HG03095 (cell line): Measurements from ENCODE around the gene NUP85.
A peak's percentile ranks its signal among the peaks of the same experiment; 100 is the strongest.
"Not testable (repeated sequence)": the region's sequence is repeated elsewhere in the genome, so short reads cannot be mapped to it uniquely, and the experiment has no call there.

ENCODE experiments used
- ATAC-seq: cut with Tn5 transposase; IDR thresholded peaks from one replicate; pipeline ENCODE4 v1.9.1; 2021; ENCODE audit warnings: moderate library complexity; ENCODE audit not compliant: unreplicated experiment

NUP85 gene, protein sequence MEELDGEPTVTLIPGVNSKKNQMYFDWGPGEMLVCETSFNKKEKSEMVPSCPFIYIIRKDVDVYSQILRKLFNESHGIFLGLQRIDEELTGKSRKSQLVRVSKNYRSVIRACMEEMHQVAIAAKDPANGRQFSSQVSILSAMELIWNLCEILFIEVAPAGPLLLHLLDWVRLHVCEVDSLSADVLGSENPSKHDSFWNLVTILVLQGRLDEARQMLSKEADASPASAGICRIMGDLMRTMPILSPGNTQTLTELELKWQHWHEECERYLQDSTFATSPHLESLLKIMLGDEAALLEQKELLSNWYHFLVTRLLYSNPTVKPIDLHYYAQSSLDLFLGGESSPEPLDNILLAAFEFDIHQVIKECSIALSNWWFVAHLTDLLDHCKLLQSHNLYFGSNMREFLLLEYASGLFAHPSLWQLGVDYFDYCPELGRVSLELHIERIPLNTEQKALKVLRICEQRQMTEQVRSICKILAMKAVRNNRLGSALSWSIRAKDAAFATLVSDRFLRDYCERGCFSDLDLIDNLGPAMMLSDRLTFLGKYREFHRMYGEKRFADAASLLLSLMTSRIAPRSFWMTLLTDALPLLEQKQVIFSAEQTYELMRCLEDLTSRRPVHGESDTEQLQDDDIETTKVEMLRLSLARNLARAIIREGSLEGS

DNA sequence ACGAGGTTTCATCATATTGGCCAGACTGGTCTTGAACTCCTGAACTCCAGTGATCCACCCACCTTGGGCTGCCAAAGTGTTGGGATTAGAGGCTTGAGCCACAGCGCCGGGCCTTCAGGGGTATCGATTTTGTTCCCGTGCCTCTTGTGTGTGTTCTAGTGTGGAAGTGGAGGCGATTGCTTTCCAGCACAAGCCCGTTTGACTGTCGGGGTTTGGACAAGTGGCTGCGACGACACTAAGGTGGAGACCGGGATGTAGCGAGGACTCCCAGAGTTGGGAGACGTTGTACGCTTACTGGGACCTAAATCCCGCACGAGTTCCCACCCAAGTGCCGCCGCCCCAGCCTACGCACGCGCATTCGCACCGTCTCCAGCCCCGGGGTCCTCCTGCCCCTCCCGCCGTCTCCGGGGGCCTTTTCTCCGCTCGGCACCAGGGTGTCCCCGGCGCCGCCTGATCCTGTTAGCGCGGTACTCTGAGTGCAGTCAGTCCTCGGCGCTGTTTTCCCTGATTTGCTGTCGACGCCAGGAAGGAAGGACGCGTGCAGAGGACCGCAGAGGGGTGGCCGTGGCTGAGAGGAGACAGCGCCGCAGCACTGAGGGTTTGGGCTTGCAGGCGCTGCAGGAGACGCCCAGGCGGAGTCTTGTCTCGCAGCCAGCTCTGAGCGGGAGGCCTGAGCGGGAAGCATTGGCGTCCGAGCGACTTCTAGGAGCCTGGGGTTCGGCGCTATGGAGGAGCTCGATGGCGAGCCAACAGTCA is at the start of gene NUP85:
TSS of gene NUP85 (plus strand) at position 643 of the 756 bp plus-strand sequence. CDS start at position 726, 83 bp downstream.
- peak; percentile 53 for ATAC-seq

DNA sequence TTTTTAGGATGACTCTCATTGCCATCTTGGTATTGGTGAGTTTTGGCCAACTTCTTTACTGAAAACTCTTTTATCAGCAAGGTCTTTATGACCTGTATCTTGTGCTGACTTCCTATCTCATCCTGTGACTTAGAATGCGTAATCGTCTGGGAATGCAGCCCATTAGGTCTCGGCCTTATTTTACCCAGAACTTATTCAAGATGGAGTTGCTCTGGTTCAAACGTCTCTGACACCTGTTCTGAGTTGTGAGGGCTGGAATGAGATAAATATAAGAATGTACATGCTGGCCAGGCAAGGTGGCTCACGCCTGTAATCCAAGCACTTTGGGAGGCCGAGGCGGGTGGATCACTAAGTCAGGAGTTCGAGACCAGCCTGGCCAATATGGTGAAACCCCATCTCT is 47.0 kb upstream of the NUP85 start:
- not testable (repeated sequence) for ATAC-seq

DNA sequence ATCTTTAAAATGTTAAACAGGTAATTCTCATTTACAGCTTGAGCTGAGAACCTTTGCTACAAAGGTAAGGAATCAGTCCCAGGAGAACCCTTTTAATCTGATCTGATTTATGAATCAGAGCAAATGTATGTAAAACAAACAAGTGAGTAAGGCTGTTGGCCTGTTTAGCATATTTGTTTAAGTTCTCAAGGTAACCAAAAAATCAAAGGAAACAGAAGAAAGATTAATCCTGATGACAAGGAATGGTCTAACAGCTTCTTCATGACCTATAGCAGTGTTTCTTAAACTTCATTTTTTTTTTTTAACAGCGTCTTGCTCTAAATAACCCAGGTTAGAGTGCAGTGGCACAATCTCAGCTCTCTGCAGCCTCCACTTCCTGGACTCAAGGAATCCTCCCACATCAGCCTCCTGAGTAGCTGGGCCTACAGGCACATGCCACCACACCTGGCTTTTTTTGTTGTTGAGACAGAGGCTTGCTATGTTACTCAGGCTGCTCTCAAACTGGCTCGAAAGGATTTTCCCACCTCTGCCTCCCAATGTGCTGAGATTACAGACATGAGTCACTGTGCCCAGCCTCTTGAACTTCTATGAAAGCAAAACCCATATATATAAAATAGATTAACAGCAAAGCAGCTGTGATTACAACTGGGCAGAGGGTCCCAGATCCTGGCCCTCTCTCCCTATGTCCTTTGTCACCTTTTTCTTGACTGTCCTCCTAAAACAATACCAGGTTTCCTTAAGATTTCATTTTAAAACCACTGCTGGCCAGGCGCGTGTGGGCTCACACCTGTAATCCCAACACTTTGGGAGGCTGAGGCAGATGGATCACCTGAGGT is 46.1 kb upstream of the NUP85 start:
- ATAC-seq: no peak

DNA sequence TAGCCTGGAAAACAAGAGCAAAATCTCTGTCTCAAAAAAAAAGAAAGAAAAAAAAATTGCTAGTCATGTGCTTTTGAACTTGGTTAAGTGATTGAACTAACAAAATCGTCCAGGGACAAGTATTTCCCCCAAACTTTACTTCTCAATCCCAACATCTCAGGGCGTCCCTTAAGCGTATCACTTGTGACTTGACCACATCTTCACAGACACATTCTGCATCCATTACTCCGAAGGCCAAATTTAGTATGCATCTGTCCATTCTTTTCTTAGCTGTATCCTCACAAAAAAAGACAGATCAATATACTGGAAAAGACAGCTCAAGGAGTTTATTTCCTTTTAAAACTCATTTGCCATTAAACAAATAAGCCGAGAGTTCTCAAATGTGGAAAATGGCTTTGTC is 45.3 kb upstream of the NUP85 start:
- ATAC-seq: no peak

DNA sequence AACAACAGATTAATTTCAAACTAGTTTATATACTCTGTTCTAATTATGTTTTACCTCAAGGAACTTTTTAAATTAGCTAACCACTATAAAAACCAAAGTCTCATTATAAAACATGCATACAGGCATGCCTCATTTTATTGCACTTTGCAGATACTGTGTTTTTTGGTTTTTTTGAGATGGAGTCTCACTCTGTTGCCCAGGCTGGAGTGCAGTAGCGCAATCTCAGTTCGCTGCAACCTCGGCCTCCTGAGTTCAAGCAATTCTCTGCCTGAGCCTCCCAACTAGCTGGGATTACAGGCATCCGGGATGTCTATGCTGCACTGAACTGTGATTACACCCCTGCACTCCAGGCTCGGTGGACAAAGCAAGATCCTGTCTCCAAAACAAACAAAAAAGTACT is 42.4 kb upstream of the NUP85 start:
- ATAC-seq: no peak

DNA sequence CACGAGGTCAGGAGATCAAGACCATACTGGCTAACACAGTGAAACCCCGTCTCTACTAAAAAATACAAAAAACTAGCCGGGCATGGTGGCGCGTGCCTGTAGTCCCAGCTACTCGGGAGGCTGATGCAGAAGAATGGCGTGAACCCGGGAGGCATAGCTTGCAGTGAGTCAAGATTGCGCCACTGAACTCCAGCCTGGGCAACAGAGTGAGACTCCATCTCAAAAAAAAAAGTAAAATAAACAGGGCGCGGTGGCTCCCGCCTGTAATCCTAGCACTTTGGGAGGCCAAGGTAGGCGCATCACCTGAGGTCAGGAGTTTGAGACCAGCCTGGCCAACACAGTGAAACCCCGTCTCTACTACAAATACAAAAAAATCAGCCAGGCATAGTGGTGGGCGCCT is 40.9 kb upstream of the NUP85 start:
- ATAC-seq: not testable (repeated sequence)

DNA sequence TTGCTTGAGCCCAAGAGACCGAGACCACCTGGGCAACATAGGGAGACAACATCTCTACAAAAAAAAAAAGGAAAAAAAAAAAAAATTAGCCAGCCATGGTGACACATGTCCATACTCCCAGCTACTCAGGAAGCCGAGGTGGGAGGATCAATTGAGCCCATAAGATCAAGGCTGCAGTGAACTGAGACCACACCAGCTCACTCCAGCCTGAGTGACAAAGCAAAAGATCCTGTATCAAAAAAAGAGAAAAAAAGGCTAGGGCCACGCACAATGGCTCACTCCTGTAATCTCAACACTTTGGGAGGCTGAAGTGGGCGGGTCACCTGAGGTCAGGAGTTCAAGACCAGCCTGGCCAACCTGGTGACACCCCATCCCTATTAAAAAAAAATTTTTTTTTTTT is 36.5 kb upstream of the NUP85 start:
- ATAC-seq: no peak

DNA sequence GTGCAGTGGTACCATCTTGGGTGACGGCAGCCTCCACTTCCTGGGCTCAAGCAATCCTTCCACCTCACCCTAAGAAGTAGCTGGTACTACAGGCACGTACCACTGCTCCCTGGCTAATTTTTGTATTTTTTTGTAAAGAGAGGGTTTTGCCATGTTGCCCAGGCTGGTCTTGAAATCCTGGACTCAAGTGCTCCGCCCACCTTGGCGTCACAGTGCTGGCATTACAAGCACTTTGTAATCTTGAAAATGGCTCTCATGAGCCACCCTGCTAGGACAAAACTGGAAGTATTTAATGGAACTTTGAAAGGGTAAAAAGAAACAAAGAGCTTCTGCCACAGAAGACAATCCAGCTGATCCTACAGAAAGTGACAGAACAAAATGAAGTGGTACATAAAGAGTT is 32.0 kb upstream of the NUP85 start:
- ATAC-seq: no peak

DNA sequence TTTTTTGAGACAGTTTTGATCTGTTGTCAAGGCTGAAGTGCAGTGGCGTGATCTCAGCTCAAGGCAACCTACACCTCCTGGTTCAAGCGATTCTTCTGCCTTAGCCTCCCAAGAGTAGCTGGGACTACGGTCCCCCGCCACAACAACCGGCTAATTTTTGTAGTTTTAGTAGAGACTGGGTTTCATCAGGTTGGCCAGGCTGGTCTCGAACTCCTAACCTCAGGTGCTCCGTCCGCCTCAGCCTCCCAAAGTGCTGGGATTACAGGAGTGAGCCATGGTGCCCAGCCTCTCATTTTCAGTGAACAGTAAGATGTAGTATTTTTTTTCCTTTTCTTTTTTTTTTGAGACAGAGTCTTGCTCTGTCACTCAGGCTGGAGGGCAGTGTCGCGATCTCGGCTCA is 30.5 kb upstream of the NUP85 start:
- ATAC-seq: no peak

DNA sequence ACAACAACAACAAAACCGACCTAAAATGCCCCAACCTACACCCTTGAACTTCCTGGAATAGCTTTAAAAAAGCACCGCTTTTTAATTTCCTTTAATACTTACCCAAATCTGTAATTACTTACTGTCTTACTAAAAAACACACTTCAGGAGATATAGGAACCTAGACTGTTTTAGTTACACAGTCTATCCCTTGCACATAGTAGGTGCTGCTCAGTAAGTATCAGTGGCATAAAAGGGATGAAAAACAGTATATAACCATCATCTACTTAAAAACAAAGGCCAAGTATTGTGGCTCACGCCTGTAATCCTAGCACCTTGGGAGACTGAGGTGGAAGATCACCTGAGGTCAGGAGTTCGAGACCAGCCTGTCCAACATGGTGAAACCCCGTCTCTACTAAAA is 28.9 kb upstream of the NUP85 start:
- no peak for ATAC-seq

DNA sequence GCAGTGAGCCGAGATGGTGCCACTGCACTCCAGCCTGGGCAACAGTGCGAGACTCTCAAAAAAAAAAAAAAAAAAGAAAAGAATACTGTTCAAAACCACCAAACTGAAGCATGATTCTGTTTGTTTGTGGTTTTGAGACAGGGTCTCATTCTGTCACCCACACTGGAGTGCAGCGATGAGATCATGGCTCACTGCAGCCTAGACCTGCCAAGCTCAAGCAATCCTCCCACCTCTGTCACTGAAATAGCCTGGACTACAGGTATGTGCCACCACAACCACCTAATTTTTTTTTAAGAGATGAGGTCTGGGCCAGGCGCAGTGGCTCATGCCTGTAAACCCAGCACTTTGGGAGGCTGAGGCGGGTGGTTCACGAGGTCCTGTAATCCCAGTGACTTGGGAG is 27.0 kb upstream of the NUP85 start:
- no peak for ATAC-seq

DNA sequence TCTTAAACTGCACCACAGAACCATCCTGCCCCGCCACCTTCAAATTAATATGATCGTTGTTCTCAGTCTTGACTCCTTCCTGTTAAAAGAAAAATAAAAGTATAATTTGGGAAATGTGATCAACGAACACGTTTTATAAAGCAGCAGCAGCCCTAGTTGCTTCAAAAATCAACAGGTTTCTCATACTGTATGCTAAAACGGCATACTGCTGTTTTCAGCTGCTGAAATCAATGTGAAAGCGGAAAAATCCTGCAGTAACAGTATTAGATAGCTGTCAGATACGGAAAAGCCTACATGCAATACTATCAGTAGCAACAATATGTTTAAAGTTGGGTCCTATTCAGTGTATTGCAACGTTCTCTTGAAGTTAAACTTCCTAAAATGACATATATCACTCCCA is 24.4 kb upstream of the NUP85 start:
- no peak for ATAC-seq

DNA sequence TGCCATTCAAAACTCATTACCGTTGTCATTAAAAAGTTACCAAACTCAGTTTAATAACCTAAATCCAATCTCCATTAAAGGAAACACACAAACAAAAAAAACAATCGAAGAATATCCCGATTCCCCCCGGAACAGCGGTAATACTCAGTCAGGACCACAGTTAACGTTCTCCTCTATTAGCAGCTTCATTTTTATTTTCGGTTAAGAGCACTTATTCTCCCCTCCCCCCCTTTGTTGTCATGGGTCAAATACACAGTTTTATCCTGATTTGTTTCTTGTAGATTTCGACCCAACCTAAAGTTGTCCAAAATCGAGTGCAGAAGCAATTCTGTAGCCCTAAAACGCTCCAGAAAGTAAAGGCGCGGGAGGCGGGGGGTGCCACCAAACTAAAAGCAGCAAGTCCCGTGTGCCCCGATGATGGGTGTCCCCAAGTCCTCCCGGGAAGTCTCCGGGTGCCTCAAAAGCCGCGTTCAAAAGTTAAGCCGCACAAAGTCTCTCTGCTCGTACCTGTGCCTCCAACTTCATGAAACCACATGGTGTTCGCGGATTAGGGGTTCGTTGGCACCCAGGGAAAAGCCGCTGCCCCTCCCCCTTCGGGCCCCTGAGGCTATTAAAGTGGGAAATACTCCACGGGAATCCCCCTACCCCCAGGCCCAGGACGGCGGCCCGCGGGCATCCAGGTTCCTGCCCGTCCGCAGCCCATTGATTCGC is 23.7 kb upstream of the NUP85 start:
- ATAC-seq: no peak

DNA sequence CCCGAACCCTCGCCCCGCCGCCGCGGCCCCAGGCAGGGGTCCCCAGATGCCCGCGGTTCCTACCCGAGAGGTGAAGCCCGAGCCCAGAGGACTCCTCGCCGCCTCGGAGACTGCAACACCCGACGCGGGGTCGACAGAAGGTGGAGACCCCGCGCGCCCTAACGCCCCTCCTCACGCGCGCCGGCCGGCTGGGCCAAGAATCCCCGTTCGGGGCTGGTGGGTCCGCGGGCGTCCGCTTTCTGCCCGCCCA is 23.2 kb upstream of the NUP85 start:
- ATAC-seq: peak; percentile 19

DNA sequence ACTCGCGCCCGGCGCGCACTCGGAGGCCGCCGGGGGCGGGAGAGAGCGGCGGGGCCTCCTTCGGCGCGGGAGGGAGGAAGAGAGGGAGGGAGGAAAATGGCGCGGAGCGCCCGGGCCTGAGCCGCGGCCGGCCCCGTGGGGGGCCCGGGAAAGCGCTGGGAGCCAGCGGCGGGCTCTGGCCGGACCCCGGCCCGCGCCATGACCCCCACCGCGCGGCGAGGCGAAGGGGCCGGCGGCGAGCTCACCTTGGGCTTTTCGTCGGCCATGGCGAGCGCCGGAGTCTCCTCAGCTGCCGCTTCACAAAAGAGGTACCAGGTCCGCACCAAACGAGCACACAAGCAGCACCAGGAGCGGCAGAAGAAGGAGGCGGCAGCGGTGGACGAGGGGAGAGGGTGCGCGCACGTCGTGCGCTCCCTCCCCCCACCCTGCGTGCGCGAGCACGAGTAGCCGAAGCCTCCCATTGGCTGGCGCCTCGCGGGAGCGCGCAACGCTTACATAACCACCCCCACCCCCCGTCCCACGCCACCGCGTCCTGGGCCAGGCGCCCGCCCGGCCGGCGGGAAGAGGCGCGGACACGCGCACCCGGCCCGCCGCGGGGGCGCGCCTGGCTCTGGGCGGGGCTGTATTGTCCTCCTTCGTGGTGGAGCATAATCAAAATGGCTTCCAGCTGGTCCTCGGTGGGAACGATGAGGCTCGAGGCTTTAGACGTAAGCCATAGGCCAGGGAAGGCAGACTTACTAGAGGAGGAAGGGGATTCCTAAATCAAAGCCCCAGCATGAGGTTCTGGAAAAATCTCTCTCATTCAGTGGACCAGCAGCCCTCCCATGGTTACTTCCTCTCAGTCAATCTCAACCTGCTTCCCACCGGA is 22.7 kb upstream of the NUP85 start, which contains the start of gene SUMO2:
TSS of gene SUMO2 (minus strand) at position 391 of the 868 bp plus-strand sequence. CDS start at position 266, 125 bp downstream.
- peak; percentile 58 for ATAC-seq

DNA sequence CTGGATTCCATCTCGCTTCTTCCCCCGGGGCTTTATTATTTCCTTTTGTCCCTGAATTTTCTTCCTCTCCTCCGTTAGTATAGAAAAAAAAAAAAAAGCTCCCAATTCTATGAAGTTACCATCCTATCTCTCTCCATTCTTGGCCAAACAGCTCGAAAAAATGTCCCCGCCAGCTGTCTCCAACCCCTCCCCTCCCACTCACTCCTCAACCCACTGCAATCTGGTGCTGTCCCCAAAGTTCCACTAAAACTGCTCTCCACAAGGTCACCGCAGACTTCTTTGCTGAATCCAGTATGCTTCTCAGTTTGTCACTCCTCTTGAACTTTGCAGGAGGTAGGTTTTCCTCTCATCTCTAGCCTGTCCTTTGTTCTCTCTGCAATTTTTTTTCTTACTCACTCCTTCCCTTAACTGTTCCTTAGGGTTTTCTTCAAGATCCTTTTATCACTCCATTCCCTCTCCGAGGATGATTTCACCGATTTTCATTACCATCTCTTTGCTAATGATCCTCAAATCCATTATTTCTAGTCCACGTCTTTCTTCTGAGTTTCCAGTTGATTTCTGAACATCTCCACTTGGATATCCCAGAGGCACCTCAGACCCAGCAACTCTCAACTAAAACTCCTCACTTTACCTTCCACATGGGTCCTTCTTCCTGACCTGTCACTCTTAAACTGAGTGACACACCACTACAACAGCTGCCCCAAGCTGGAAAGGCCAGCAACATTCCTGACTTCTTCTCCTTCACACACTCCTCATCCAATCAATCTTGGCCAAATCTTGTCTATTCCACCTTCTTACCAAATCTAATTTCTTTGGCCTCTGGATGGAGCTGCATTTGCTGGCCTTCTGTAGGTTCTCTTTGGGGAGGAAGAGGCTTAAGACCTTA is 21.2 kb upstream of the NUP85 start:
- ATAC-seq: no peak

DNA sequence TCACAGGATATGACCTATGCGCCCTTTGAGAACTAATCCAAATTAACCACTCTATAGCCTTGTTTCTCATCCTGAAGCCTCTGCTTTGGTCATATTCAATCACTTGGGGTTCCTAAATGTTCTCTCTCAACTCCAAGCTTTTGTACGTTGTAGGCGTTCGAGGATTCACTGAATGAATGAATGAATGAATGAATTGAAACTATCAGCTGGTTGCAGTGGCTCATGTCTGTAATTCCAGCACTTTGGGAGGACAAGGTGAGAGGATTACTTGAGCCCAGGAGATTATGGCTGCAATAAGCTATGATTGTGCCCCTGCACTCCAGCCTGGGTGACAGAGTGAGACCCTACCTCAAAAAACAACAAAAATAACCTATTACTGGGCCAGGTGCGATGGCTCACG is 16.9 kb upstream of the NUP85 start:
- ATAC-seq: no peak

DNA sequence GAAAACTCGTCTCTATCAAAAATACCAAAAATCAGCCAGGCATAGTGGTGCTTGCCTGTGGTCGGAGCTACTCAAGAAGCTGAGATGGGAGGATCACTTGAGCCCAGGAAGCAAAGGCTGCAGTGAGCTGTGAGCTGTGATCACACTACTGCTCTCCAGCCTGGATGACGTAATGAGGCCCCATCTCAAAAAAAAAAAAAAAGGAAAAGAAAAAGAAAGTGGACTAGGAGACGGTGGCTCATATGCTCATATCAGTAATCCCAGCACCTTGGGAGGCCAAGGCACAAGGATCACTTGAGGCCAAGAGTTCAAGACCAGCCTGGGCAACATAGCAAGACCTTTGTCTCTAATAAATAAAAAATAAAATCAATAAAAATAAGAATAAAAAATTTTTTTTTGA is 13.9 kb upstream of the NUP85 start:
- ATAC-seq: no peak

DNA sequence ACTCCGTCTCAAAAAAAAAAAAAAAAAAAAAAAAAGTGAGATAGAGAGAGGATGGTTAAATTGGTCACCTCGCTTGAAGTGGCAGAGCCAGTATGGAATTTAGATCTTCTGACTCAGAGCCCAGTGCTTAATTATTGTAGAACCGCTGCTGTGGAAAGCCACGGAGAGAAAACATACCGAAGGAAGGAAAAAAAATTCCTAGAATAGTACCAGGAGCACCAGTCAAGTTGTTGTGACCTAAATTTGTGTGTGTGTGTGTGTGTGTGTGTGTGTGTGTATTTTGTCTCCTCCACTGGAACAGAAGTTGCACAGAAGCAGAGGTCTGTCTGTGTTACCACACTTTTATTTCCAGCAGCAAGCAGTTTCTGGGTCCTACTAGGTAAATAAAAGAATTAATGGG is 10.6 kb upstream of the NUP85 start:
- ATAC-seq: no peak
